DND-41 (cell line): ENCODE results near the gene USP28.

Experiments used
- ATAC-seq: fragments of 200-7000 bp; cut with Tn5 transposase; 3 replicates; pipeline ENCODE4 v1.9.1; 2021; ENCODE audit warnings: low read depth; ENCODE audit not compliant: insufficient read depth
- DNase-seq: peaks from one replicate; pipeline ENCODE4 v3.0.0-alpha.2; 2020
- H2AFZ ChIP-seq: 2 replicates; pipeline ENCODE4 v1.6.0; 2012; ENCODE audit warnings: low read depth, low read length
- H3K27ac ChIP-seq: 2 replicates; pipeline ENCODE4 v1.5.1; 2012; ENCODE audit warnings: low read length, inconsistent platforms
- H3K27me3 ChIP-seq: fragments of 200-600 bp; sonication (generic); 2 replicates; pipeline ENCODE4 v1.6.0; 2012; ENCODE audit warnings: low read length, mild to moderate bottlenecking, inconsistent platforms; ENCODE audit not compliant: insufficient read depth, poor library complexity
- H3K36me3 ChIP-seq: 2 replicates; pipeline ENCODE4 v1.5.1; 2012; ENCODE audit warnings: low read length, inconsistent platforms; ENCODE audit not compliant: insufficient read depth
- H3K4me1 ChIP-seq: 2 replicates; pipeline ENCODE4 v1.5.1; 2012; ENCODE audit warnings: mild to moderate bottlenecking, low read length; ENCODE audit not compliant: insufficient read depth
- H3K4me2 ChIP-seq: 2 replicates; pipeline ENCODE4 v1.6.0; 2012; ENCODE audit warnings: mild to moderate bottlenecking, moderate library complexity, low read length, inconsistent platforms; ENCODE audit not compliant: insufficient read depth
- H3K4me3 ChIP-seq, 2 experiments: fragments of 200-600 bp in 1 of 2; shearing (Covaris generic) in 1 of 2; 2 replicates each; pipeline ENCODE4 v1.5.1; 2012 to 2016; ENCODE audit warnings: inconsistent platforms in 2 of 2, low read length in 2 of 2, mild to moderate bottlenecking in 2 of 2, low read depth in 1 of 2, moderate library complexity in 1 of 2
- H3K79me2 ChIP-seq: 2 replicates; pipeline ENCODE4 v1.6.0; 2012; ENCODE audit warnings: low read length, inconsistent platforms; ENCODE audit not compliant: insufficient read depth
- H3K9ac ChIP-seq: 2 replicates; pipeline ENCODE4 v1.6.0; 2012; ENCODE audit warnings: low read depth, mild to moderate bottlenecking, inconsistent platforms, low read length, moderate library complexity
- H3K9me3 ChIP-seq: 2 replicates; pipeline ENCODE4 v1.5.1; 2012; ENCODE audit warnings: low read length, moderate library complexity, mild to moderate bottlenecking, inconsistent platforms; ENCODE audit not compliant: insufficient read depth, severe bottlenecking
- H4K20me1 ChIP-seq: 2 replicates; pipeline ENCODE4 v1.6.0; 2012; ENCODE audit warnings: low read length; ENCODE audit not compliant: insufficient read depth
- EZH2 ChIP-seq: IDR thresholded peaks from 3 replicates; pipeline ENCODE4 v1.6.1; 2012; ENCODE audit warnings: borderline replicate concordance, low read depth, mild to moderate bottlenecking, moderate library complexity, low read length, inconsistent platforms; ENCODE audit not compliant: severe bottlenecking
- TF ChIP-seq, protein P1 (sequence below): IDR thresholded peaks from 2 replicates; pipeline ENCODE4 v1.5.1; 2012; ENCODE audit warnings: borderline replicate concordance, low read length, moderate library complexity, mild to moderate bottlenecking; ENCODE audit not compliant: poor library complexity, severe bottlenecking; ENCODE audit errors: extremely low read depth

USP28 gene

GRCh38 chr11:113895367-113896155 lies 20.2 kb upstream of the USP28 start:
- H3K27me3 ChIP-seq, result peaks cover 3% of the 10 kb centered on the region
- H4K20me1 ChIP-seq, result no peaks in the 10 kb centered on the region
- H3K9ac ChIP-seq, result no peak overlapping the region
- TF ChIP-seq, protein P1, sequence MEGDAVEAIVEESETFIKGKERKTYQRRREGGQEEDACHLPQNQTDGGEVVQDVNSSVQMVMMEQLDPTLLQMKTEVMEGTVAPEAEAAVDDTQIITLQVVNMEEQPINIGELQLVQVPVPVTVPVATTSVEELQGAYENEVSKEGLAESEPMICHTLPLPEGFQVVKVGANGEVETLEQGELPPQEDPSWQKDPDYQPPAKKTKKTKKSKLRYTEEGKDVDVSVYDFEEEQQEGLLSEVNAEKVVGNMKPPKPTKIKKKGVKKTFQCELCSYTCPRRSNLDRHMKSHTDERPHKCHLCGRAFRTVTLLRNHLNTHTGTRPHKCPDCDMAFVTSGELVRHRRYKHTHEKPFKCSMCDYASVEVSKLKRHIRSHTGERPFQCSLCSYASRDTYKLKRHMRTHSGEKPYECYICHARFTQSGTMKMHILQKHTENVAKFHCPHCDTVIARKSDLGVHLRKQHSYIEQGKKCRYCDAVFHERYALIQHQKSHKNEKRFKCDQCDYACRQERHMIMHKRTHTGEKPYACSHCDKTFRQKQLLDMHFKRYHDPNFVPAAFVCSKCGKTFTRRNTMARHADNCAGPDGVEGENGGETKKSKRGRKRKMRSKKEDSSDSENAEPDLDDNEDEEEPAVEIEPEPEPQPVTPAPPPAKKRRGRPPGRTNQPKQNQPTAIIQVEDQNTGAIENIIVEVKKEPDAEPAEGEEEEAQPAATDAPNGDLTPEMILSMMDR, result no peak
- TF ChIP-seq EZH2, result no peak
- no peaks in the 10 kb centered on the region for H3K4me1 ChIP-seq
- no peaks in the 10 kb centered on the region for H3K79me2 ChIP-seq
- ATAC-seq, result no peak
- H3K4me2 ChIP-seq, result no peak overlapping the region
- no peaks in the 10 kb centered on the region for H3K36me3 ChIP-seq
- H3K9me3 ChIP-seq, result no peaks in the 10 kb centered on the region
- no peak overlapping the region for H3K27ac ChIP-seq
- H2AFZ ChIP-seq, result no peak overlapping the region
- DNase-seq, result no peak
- no peak overlapping the region for H3K4me3 ChIP-seq

GRCh38 chr11:113894421-113894996 lies 19.1 kb upstream of the USP28 start:
- no peaks in the 10 kb centered on the region for H3K36me3 ChIP-seq
- ATAC-seq (no peak), DNase-seq (no peak)
- no peaks in the 10 kb centered on the region for H3K4me1 ChIP-seq
- no peak overlapping the region for H3K4me3 ChIP-seq
- H3K27ac ChIP-seq, result no peak overlapping the region
- H3K27me3 ChIP-seq, result peaks cover 3% of the 10 kb centered on the region
- no peaks in the 10 kb centered on the region for H3K79me2 ChIP-seq
- no peaks in the 10 kb centered on the region for H3K9me3 ChIP-seq
- H3K9ac ChIP-seq, result no peak overlapping the region
- H4K20me1 ChIP-seq, result no peaks in the 10 kb centered on the region
- H2AFZ ChIP-seq, result no peak overlapping the region
- H3K4me2 ChIP-seq, result no peak overlapping the region
- TF ChIP-seq EZH2, result no peak
- TF ChIP-seq, protein P1, result no peak

DNA sequence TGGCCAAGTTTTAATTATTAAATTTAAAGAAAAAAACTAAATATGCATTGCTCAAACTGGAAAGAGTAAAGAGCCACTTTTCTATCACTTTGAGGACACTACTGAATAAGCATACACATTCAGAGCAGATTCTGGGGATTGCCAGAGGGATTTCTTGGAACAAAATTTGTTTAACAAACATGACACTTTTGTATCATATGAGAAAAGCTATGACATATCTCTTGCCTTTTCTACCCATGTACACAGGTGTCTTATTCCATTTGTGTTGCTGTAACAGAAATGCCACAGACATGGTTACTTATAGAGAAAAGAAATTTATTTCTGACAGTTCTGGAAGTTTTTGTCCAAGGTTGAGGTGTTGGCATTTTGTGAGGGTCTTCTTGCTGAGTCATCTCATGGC lies 13.5 kb upstream of the USP28 start:
- no peak for TF ChIP-seq EZH2
- TF ChIP-seq, protein P1, result no peak
- Histone ChIP-seq H3K79me2 (no peaks in the 10 kb centered on the region), H4K20me1 (no peaks in the 10 kb centered on the region), H3K27me3 (no peaks in the 10 kb centered on the region), H3K9ac (no peak overlapping the region), H3K27ac (no peak overlapping the region), H3K36me3 (no peaks in the 10 kb centered on the region), H3K4me2 (no peak overlapping the region), H2AFZ (no peak overlapping the region), H3K4me3 (no peak overlapping the region), H3K9me3 (no peaks in the 10 kb centered on the region), H3K4me1 (no peaks in the 10 kb centered on the region)
- ATAC-seq, result no peak
- DNase-seq, result no peak
